Non-pigmented ciliary epithelial cell (primary cell): ENCODE data around the gene BMAL1.
"Not testable (repeated sequence)": the region's sequence is repeated elsewhere in the genome, so short reads cannot be mapped to it uniquely, and the experiment has no call there.

Experiments used
- DNase-seq: peaks from one replicate; pipeline ENCODE4 v3.0.0-alpha.2; 2010; ENCODE audit warnings: low read depth

BMAL1 gene

GRCh38 chr11:13277768-13278608 is at the start of gene BMAL1:
Gene BMAL1 (plus strand): TSS chr11:13277790. CDS start chr11:13354309, 76,519 bp downstream.
- no peak for DNase-seq

GRCh38 chr11:13228572-13228971 is 49.0 kb upstream of the BMAL1 start:
- no peak for DNase-seq

GRCh38 chr11:13229136-13229535 is 48.5 kb upstream of the BMAL1 start:
- no peak for DNase-seq

- no peak for DNase-seq
Observed at GRCh38 chr11:13229711-13230318, 47.8 kb upstream of the BMAL1 start.

GRCh38 chr11:13233173-13233745 is 44.3 kb upstream of the BMAL1 start:
- no peak for DNase-seq

GRCh38 chr11:13235895-13236294 is 41.7 kb upstream of the BMAL1 start:
- DNase-seq: no peak

- no peak for DNase-seq
Observed at GRCh38 chr11:13236626-13237025, 41.0 kb upstream of the BMAL1 start.

GRCh38 chr11:13237761-13238160 is 39.8 kb upstream of the BMAL1 start:
- DNase-seq: no peak

- no peak for DNase-seq
Observed at GRCh38 chr11:13238879-13239514, 38.6 kb upstream of the BMAL1 start.

GRCh38 chr11:13242564-13242963 is 35.0 kb upstream of the BMAL1 start:
- no peak for DNase-seq

GRCh38 chr11:13247606-13248296 is 29.8 kb upstream of the BMAL1 start:
- no peak for DNase-seq

GRCh38 chr11:13249177-13249576 is 28.4 kb upstream of the BMAL1 start:
- DNase-seq: no peak

GRCh38 chr11:13249992-13250391 is 27.6 kb upstream of the BMAL1 start:
- DNase-seq: no peak

- DNase-seq: no peak
Observed at GRCh38 chr11:13251966-13252365, 25.6 kb upstream of the BMAL1 start.

- no peak for DNase-seq
Observed at GRCh38 chr11:13252438-13252837, 25.2 kb upstream of the BMAL1 start.

- no peak for DNase-seq
Observed at GRCh38 chr11:13256216-13256615, 21.4 kb upstream of the BMAL1 start.

- DNase-seq: not testable (repeated sequence)
Observed at GRCh38 chr11:13258061-13258460, 19.5 kb upstream of the BMAL1 start.

GRCh38 chr11:13258855-13259254 is 18.7 kb upstream of the BMAL1 start:
- DNase-seq: no peak

GRCh38 chr11:13259374-13259773 is 18.2 kb upstream of the BMAL1 start:
- no peak for DNase-seq

GRCh38 chr11:13260201-13260962 is 17.2 kb upstream of the BMAL1 start:
- DNase-seq: no peak

- no peak for DNase-seq
Observed at GRCh38 chr11:13260963-13261588, 16.5 kb upstream of the BMAL1 start.
